Psoas muscle (tissue), 8 donors: ENCODE data around the gene RPP25. TPM values are rescaled to one million over a fixed set of nuclear protein-coding genes. Genes with fewer than 3 reads are reported as not detected.

ENCODE experiments used
- ATAC-seq, 4 donors: fragments of 200-7000 bp; cut with Tn5 transposase; one replicate each; pipeline ENCODE4 v1.9.1; 2020; ENCODE audit warnings: moderate library complexity in 3 of 4, mild to moderate bottlenecking in 2 of 4
- DNase-seq, 2 donors: peaks; one replicate each; pipeline ENCODE4 v3.0.0-alpha.2; 2020
- H3K27ac ChIP-seq: fragments of 200-600 bp; one replicate; pipeline ENCODE4 v1.8.0; 2022
- H3K27me3 ChIP-seq, 3 donors: fragments of 200-600 bp in 1 of 3; one replicate each; pipeline versions ENCODE4 v1.6.1 to v1.8.0; 2013 to 2022; ENCODE audit warnings: low read length in 2 of 3, mild to moderate bottlenecking in 2 of 3, moderate library complexity in 1 of 3; ENCODE audit not compliant: insufficient read depth in 3 of 3
- H3K36me3 ChIP-seq, 2 donors: fragments of 200-600 bp in 1 of 2; one replicate each; pipeline versions ENCODE4 v1.6.1 to v1.8.0; 2013 to 2022; ENCODE audit warnings: low read depth in 1 of 2, mild to moderate bottlenecking in 1 of 2, moderate library complexity in 1 of 2; ENCODE audit not compliant: insufficient read depth in 1 of 2
- H3K4me1 ChIP-seq: fragments of 200-600 bp; one replicate; pipeline ENCODE4 v1.8.0; 2022
- H3K4me3 ChIP-seq: fragments of 200-600 bp; one replicate; pipeline ENCODE4 v1.8.0; 2022; ENCODE audit warnings: mild to moderate bottlenecking
- H3K9me3 ChIP-seq: fragments of 200-600 bp; one replicate; pipeline ENCODE4 v1.8.0; 2022
- CTCF ChIP-seq: fragments of 200-600 bp; IDR thresholded peaks from one replicate; pipeline ENCODE4 v1.8.0; 2022; ENCODE audit warnings: antibody characterized with exemption
- WGBS, 3 donors: extraction: QIAGEN DNeasy Blood & Tissue Kit; methylation state at CpG; one replicate each; pipeline versions ENCODE4 v1.1.6 to v1.1.7; 2013; 5-methylcytosine and 5-hydroxymethylcytosine counted together
- intact Hi-C, 2 donors: fragments of 100-400 bp; cut with DNase I; formaldehyde crosslinking; loops; one replicate each; pipeline versions ENCODE4 v1.11.0 to v1.14.2; 2022
- polyA plus RNA-seq, 3 donors: library from polyadenylated mRNA; stranded (reverse); fragments of 200-250 nt; gene quantifications; one replicate each; pipeline ENCODE4 v1.2.3, GENCODE V29; 2013
- total RNA-seq, 4 donors: library from RNA; stranded (reverse); fragmentation: NEBNext Ultra II Directional in 2 of 4; extraction: Animal tissue kit (Norgen Biotek cat#: 25700) in 2 of 4; gene quantifications; one replicate each; pipeline versions ENCODE4 v1.2.1 to v1.2.4, GENCODE V29; 2021 to 2023
- donor health status: healthy with polysubstance abuse.
- donor health status: DM: no; HTN: no; CAD: no; lungs with moderate emphysema.
- donor health status: Bipolar disorder and iron deficiency.
- donor health status: healthy.
- donor health status: DM: yes; HTN: yes; CAD: no.
- donor health status: DM: no; HTN: no; CAD: no.
- donor health status: DM: no; HTN: no; CAD: no.
- donor health status: DM: yes; HTN: yes; CAD: no.

The RPP25 gene
- total and polyA plus RNA-seq, 7 donors: 0.64 to 11.6 (median 1.7) TPM

GRCh38 chr15:74997141-74997540 lies 40.6 kb upstream of the RPP25 start:
- WGBS, 3 donors: 55 to 61% (median 59%) methylated on average over 4 of the region's 4 CpGs

GRCh38 chr15:74995779-74996765 lies 39.5 kb upstream of the RPP25 start:
- peak overlapping the region; percentile 64 for H3K4me3 ChIP-seq
- ATAC-seq (no peak), DNase-seq (peak in 1 of 2 donors; percentile 26)
- intact Hi-C loops: no loop called here
- peaks cover 0 to 55% (median 6%) of the 10 kb centered on the region in 3 donors for H3K27me3 ChIP-seq
- peaks cover 5% of the 10 kb centered on the region for H3K4me1 ChIP-seq
- no peaks in the 10 kb centered on the region for H3K9me3 ChIP-seq
- H3K36me3 ChIP-seq: no peaks in the 10 kb centered on the region
- 5 to 7% (median 7%) methylated on average over 36 to 42 of the region's 42 CpGs for WGBS, 3 donors
- H3K27ac ChIP-seq: no peak overlapping the region
- no peak for TF ChIP-seq CTCF

More at GRCh38 chr15:74997141-74997540, 40.6 kb upstream of the RPP25 start:
- Histone ChIP-seq H3K27ac (no peak overlapping the region), H3K27me3 (peaks cover 0 to 55% (median 6%) of the 10 kb centered on the region in 3 donors), H3K36me3 (no peaks in the 10 kb centered on the region), H3K4me1 (peaks cover 5% of the 10 kb centered on the region), H3K4me3 (no peak overlapping the region), H3K9me3 (no peaks in the 10 kb centered on the region)
- intact Hi-C loops: no loop called here
- DNase-seq (no peak), ATAC-seq (no peak)
- no peak for TF ChIP-seq CTCF

GRCh38 chr15:74995182-74995778 lies 38.7 kb upstream of the RPP25 start, which contains the start of gene SCAMP5:
TSS of gene SCAMP5 (plus strand) at chr15:74995563. CDS start at chr15:75011840, 16,277 bp downstream.
- H3K27me3 ChIP-seq: peaks cover 0 to 52% (median 6%) of the 10 kb centered on the region in 3 donors
- DNase-seq (peak; percentile 87 to 92), ATAC-seq (peak; percentile 90 to 97 (median 93))
- H3K27ac ChIP-seq: no peak within 1 kb of the TSS
- no peaks in the 10 kb centered on the region for H3K9me3 ChIP-seq
- H3K4me3 ChIP-seq: peak within 1 kb of the TSS; percentile 64
- TF ChIP-seq CTCF: no peak
- WGBS, 3 donors: 0 to 2% (median 1%) methylated on average over 34 to 58 of the region's 58 CpGs
- peaks cover 5% of the 10 kb centered on the region for H3K4me1 ChIP-seq
- H3K36me3 ChIP-seq: no peaks in the 10 kb centered on the region
- intact Hi-C loops: no loop called here

- Histone ChIP-seq H3K27me3 (peaks cover 0 to 47% (median 6%) of the 10 kb centered on the region in 3 donors), H3K9me3 (no peaks in the 10 kb centered on the region), H3K27ac (no peak overlapping the region), H3K4me3 (no peak overlapping the region), H3K36me3 (no peaks in the 10 kb centered on the region), H3K4me1 (peaks cover 5% of the 10 kb centered on the region)
- ATAC-seq: no peak
- TF ChIP-seq CTCF: no peak
- intact Hi-C loops: no loop called here
- DNase-seq: no peak
- WGBS, 3 donors: 33 to 44% (median 36%) methylated on average over 5 of the region's 5 CpGs
Observed at GRCh38 chr15:74994685-74995084, 38.1 kb upstream of the RPP25 start.
